ENCODE measurements around the gene CNOT4. TPM values are rescaled to one million over a fixed set of nuclear protein-coding genes. Genes with fewer than 3 reads are reported as not detected.

Gene CNOT4
- total and polyA plus RNA-seq, 2 of the 8 experiments (the other 6 are each of a cell fraction or from before 2014, with no cell fraction given): 10.9 to 25.8 TPM

DNA sequence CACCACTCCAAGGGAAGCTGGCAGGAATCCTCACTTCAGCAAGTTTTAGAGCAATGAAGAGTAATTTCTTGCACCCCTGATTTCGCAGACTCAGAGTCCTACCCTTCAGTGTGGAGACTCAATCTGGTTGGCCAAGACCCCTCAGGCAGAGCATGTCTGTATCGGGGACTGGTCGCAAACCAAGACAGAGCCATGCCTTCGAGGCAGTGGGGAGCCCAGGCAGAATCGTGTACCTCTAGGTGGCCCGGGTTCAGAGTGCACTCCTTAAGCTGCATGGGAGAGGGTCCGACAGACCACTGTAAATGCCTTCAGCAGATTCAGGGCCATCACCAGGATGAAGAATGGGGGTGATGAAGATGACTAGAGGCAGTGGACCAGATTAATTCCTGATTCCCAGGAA lies 181.4 kb downstream of the CNOT4 start:
- Histone ChIP-seq H4K8ac (ENCODE audit: extremely low read depth, insufficient read depth, low read length) (no peak overlapping the region), H2BK20ac (ENCODE audit: low read length) (no peak overlapping the region), H3K23me2 (ENCODE audit: low read depth, low read length) (no peaks in the 10 kb centered on the region), H3K27me3 (replicated peaks in 1 of 4; ENCODE audit: control insufficient read depth in 3 of 4, extremely low read depth in 1 of 4, insufficient read depth in 3 of 4, low read length in 3 of 4) (no peaks in the 10 kb centered on the region), H2BK120ac (replicated peaks; ENCODE audit: low read depth, low read length) (no peak overlapping the region), H3K9me3 (ENCODE audit: insufficient read depth in 2 of 2, low read depth in 1 of 2, low read length in 1 of 2) (peaks cover 0 to 2% of the 10 kb centered on the region in 2 experiments; a peak in 1 of 4 replicates), H3K79me2 (ENCODE audit: control insufficient read depth in 1 of 2, insufficient read depth in 2 of 2, low read length in 2 of 2) (no peaks in the 10 kb centered on the region), H3K36me3 (ENCODE audit: control insufficient read depth in 2 of 4, insufficient read depth in 4 of 4, low read length in 3 of 4) (no peaks in the 10 kb centered on the region; a peak in 1 of 8 replicates), H3K4ac (replicated peaks; ENCODE audit: insufficient read length, low read depth, low read length) (no peak overlapping the region), H2BK15ac (ENCODE audit: low read length) (no peak overlapping the region), H2BK12ac (ENCODE audit: low read depth, low read length) (no peak overlapping the region), H3K56ac (replicated peaks; ENCODE audit: insufficient read length, low read depth, low read length) (no peak overlapping the region), H3K23ac (ENCODE audit: insufficient read length) (no peak overlapping the region), H4K20me1 (replicated peaks in 1 of 2; ENCODE audit: control insufficient read depth in 1 of 2, insufficient read depth in 2 of 2, low read length in 2 of 2) (no peaks in the 10 kb centered on the region), H3K27ac (ENCODE audit: low read depth, low read length) (no peak overlapping the region), H2AFZ (ENCODE audit: low read length) (no peak overlapping the region), H3K79me1 (ENCODE audit: low read depth, low read length) (no peaks in the 10 kb centered on the region), H3K4me3 (ENCODE audit: extremely low read depth in 1 of 4, insufficient read depth in 2 of 4, low read depth in 3 of 4, low read length in 4 of 4) (no peak overlapping the region), H4K5ac (ENCODE audit: insufficient read length, low read depth, low read length) (no peak overlapping the region), H3K14ac (ENCODE audit: insufficient read length) (no peak overlapping the region), H4K91ac (replicated peaks; ENCODE audit: insufficient read length, low read length) (no peak overlapping the region), H2AK5ac (ENCODE audit: low read depth, low read length) (no peak overlapping the region), H2BK5ac (ENCODE audit: low read depth, low read length) (no peak overlapping the region), H3K18ac (ENCODE audit: extremely low read depth, low read length) (no peak overlapping the region), H3K9ac (replicated peaks in 1 of 4; ENCODE audit: extremely low read depth in 1 of 4, low read depth in 3 of 4, low read length in 3 of 4) (no peak overlapping the region), H3K4me1 (replicated peaks in 1 of 4; ENCODE audit: control insufficient read depth in 3 of 4, insufficient read depth in 4 of 4, low read length in 3 of 4) (no peaks in the 10 kb centered on the region), H3K4me2 (ENCODE audit: insufficient read depth in 1 of 2, low read depth in 2 of 2, low read length in 2 of 2) (no peak overlapping the region)
- POLR2A ChIA-PET (ENCODE audit: partially characterized antibody): no interaction called here
- FAIRE-seq (no peak), DNase-seq (ENCODE audit: low read depth in 1 of 2, low spot score in 2 of 2) (no peak)
- TF ChIP-seq KDM5A (IDR thresholded peaks at IDR 0.05; ENCODE audit: low read length) (no peak), CBX8 (IDR thresholded peaks at IDR 0.05; ENCODE audit: borderline replicate concordance, low read depth, low read length) (no peak), E2F6 (IDR thresholded peaks at IDR 0.05) (no peak), BACH1 (IDR thresholded peaks at IDR 0.05; ENCODE audit: low read length) (no peak), FOSL1 (IDR thresholded peaks at IDR 0.05; ENCODE audit: insufficient read depth, low read depth, low read length) (no peak), RBBP5 (IDR thresholded peaks at IDR 0.05; ENCODE audit: borderline replicate concordance, low read depth, low read length) (no peak)
- 95% methylated on average over 7 of the region's 7 CpGs; no CpG with 5 or more reads in 1 of the 2 experiments for WGBS, 2 experiments (ENCODE audit: extremely low coverage in 1 of 2, insufficient coverage in 1 of 2, insufficient read length in 1 of 2, insufficient replicate concordance in 2 of 2, low coverage in 1 of 2, low lambda C conversion rate in 2 of 2, missing lambda C conversion rate in 1 of 2)
- CTCF ChIA-PET (ENCODE audit: partially characterized antibody): interaction anchor here (1.2 to 6.7 kb wide), 3 partner anchors 14 to 54 kb away, joined by 3 to 49 read pairs (median 17); no protein-coding TSS in a partner anchor
